ENCODE data around the gene PIAS2.

PIAS2 gene

GRCh38 chr18:46756025-46756558 is 161.2 kb downstream of the PIAS2 start:
- DNase-seq: no peak

GRCh38 chr18:46755315-46756024 is 161.8 kb downstream of the PIAS2 start:
- DNase-seq: no peak

GRCh38 chr18:46754661-46755292 is 162.5 kb downstream of the PIAS2 start:
- DNase-seq: no peak

GRCh38 chr18:46754188-46754587 is 163.1 kb downstream of the PIAS2 start:
- DNase-seq: no peak

Measured in activated naive CD4-positive, alpha-beta T cell treated with anti-CD3 and anti-CD28 coated beads, Interleukin-2, amount 50 U/mL, for 16 hours (primary cell).